Liver (tissue), 9 donors: ENCODE data around the gene KLHDC3. TPM values are rescaled to one million over a fixed set of nuclear protein-coding genes. Genes with fewer than 3 reads are reported as not detected.

Experiments
- DNase-seq: peaks from one replicate; pipeline ENCODE4 v3.0.0-alpha.2; 2017; ENCODE audit warnings: low spot score
- H3K27ac ChIP-seq, 2 donors: one replicate each; pipeline ENCODE4 v1.7.0; 2013; ENCODE audit warnings: inconsistent platforms in 2 of 2, low read length in 2 of 2, control low read depth in 1 of 2, low read depth in 1 of 2, mild to moderate bottlenecking in 1 of 2
- H3K27me3 ChIP-seq, 4 donors: one replicate each; pipeline versions ENCODE4 v1.6.1 to v1.7.0; 2013; ENCODE audit warnings: low read length in 3 of 4, inconsistent platforms in 1 of 4, mild to moderate bottlenecking in 1 of 4, moderate library complexity in 1 of 4; ENCODE audit not compliant: control insufficient read depth in 4 of 4, insufficient read depth in 4 of 4
- H3K36me3 ChIP-seq, 4 donors: one replicate each; pipeline versions ENCODE4 v1.6.1 to v1.7.0; 2013; ENCODE audit warnings: low read length in 3 of 4, mild to moderate bottlenecking in 3 of 4, low read depth in 1 of 4, moderate library complexity in 1 of 4; ENCODE audit not compliant: control insufficient read depth in 4 of 4, insufficient read depth in 3 of 4
- H3K4me1 ChIP-seq, 4 donors: one replicate each; pipeline versions ENCODE4 v1.6.1 to v1.7.0; 2013; ENCODE audit warnings: low read length in 3 of 4, mild to moderate bottlenecking in 3 of 4, moderate library complexity in 1 of 4; ENCODE audit not compliant: control insufficient read depth in 4 of 4, insufficient read depth in 4 of 4
- H3K4me3 ChIP-seq, 3 donors: one replicate each; pipeline versions ENCODE4 v1.6.1 to v1.7.0; 2013; ENCODE audit warnings: low read length in 3 of 3, control low read depth in 1 of 3, low read depth in 1 of 3, mild to moderate bottlenecking in 1 of 3
- H3K9ac ChIP-seq, 2 donors: one replicate each; pipeline ENCODE4 v1.7.0; 2013; ENCODE audit warnings: low read length in 2 of 2, mild to moderate bottlenecking in 2 of 2, moderate library complexity in 2 of 2, control low read depth in 1 of 2, low read depth in 1 of 2
- H3K9me3 ChIP-seq, 4 donors: one replicate each; pipeline versions ENCODE4 v1.6.1 to v1.7.0; 2013; ENCODE audit warnings: low read length in 3 of 4; ENCODE audit not compliant: control insufficient read depth in 4 of 4
- EGR1 ChIP-seq, 2 donors: IDR thresholded peaks; 2 replicates each; pipeline ENCODE4 v1.6.1; 2016 to 2018; ENCODE audit warnings: antibody characterized with exemption in 2 of 2, low read depth in 2 of 2
- FOXA2 ChIP-seq: IDR thresholded peaks from 2 replicates; pipeline ENCODE4 v1.6.1; 2016; ENCODE audit warnings: antibody characterized with exemption
- GABPA ChIP-seq, 2 donors: IDR thresholded peaks in 1 of 2; conservative IDR thresholded peaks in 1 of 2; 2 replicates each; pipeline ENCODE4 v1.6.1; 2016; ENCODE audit warnings: antibody characterized with exemption in 2 of 2, mild to moderate bottlenecking in 1 of 2, moderate library complexity in 1 of 2
- HNF4A ChIP-seq, 2 donors: conservative IDR thresholded peaks; 2 replicates each; pipeline ENCODE4 v1.6.1; 2016; ENCODE audit warnings: antibody characterized with exemption in 2 of 2, mild to moderate bottlenecking in 2 of 2
- NR2F2 ChIP-seq: IDR thresholded peaks from 2 replicates; pipeline ENCODE4 v1.6.1; 2016; ENCODE audit warnings: antibody characterized with exemption
- RAD21 ChIP-seq, 2 donors: IDR thresholded peaks; 2 replicates each; pipeline ENCODE4 v1.6.1; 2016; ENCODE audit warnings: antibody characterized with exemption in 2 of 2, mild to moderate bottlenecking in 2 of 2
- RXRA ChIP-seq, 2 donors: IDR thresholded peaks; 2 replicates each; pipeline ENCODE4 v1.6.1; 2017 to 2018; ENCODE audit warnings: antibody characterized with exemption in 2 of 2, mild to moderate bottlenecking in 1 of 2
- TAF1 ChIP-seq: conservative IDR thresholded peaks from 2 replicates; pipeline ENCODE4 v1.6.1; 2016; ENCODE audit warnings: antibody characterized with exemption, mild to moderate bottlenecking
- YY1 ChIP-seq: IDR thresholded peaks from 2 replicates; pipeline ENCODE4 v1.6.1; 2016; ENCODE audit warnings: antibody characterized with exemption, mild to moderate bottlenecking
- WGBS: extraction: QIAGEN DNeasy Blood & Tissue Kit; methylation state at CpG from one replicate; pipeline ENCODE4 v1.1.7; 2013; 5-methylcytosine and 5-hydroxymethylcytosine counted together
- polyA plus RNA-seq, 2 donors: library from polyadenylated mRNA; stranded (reverse) in 1 of 2; unstranded in 1 of 2; fragments of 200-250 nt in 1 of 2; fragments of >200 nt in 1 of 2; fragmentation: Nextera tagmentation in 1 of 2; extraction: Ambion mirVana in 1 of 2; gene quantifications; one replicate each; pipeline versions ENCODE4 v1.2.1 to v1.2.3, GENCODE V29; 2013 to 2015
- total RNA-seq, 2 donors: library from RNA; depleted of rRNA; stranded (reverse); fragments of >200 nt; gene quantifications; one replicate each; pipeline ENCODE4 v1.2.3, GENCODE V29; 2014
- TF ChIP-seq, protein P1 (sequence below): IDR thresholded peaks from 2 replicates; pipeline ENCODE4 v1.6.1; 2016; ENCODE audit warnings: antibody characterized with exemption
- TF ChIP-seq, protein P2 (sequence below): fragments of 150-350 bp; IDR thresholded peaks from 2 replicates; pipeline ENCODE4 v1.5.1; 2017; ENCODE audit warnings: improper control_type of control experiment, low read depth, low read length; ENCODE audit not compliant: missing input control
- TF ChIP-seq, protein P3 (sequence below): IDR thresholded peaks from 2 replicates; pipeline ENCODE4 v1.6.1; 2016; ENCODE audit warnings: antibody characterized with exemption
- donor health status: healthy.
- donor health status: healthy.
- donor health status: healthy.
- donor health status: healthy.
- donor health status: healthy.

KLHDC3 gene
- total and polyA plus RNA-seq, 4 donors = 30.9 to 66.5 (median 50.6) TPM

DNA sequence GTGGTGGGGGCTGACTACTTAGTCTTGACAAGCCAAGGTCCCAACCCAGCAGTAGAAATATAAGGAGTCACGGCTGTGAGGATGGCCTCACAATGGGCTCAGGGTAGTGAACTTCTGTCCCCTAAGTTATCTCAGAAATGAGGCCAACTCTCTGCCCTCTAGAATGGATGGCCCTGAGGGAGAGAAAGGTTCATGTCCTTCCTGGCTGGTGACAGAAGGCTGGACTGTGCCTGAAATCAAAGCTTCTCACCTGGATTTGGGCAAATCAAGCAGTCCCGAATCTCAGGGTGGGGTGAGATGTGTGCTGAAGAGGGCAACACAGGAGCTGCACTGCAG lies 20.1 kb downstream of the KLHDC3 start:
- TF ChIP-seq, protein P1, sequence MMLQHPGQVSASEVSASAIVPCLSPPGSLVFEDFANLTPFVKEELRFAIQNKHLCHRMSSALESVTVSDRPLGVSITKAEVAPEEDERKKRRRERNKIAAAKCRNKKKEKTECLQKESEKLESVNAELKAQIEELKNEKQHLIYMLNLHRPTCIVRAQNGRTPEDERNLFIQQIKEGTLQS = no peak
- TF ChIP-seq RAD21 (IDR thresholded peaks at IDR 0.05) (no peak), TAF1 (no peak), RXRA (IDR thresholded peaks at IDR 0.05) (no peak), EGR1 (IDR thresholded peaks at IDR 0.05; ENCODE audit: low read depth in 2 of 2) (no peak), FOXA2 (no peak)
- no peak overlapping the region for H3K27ac ChIP-seq
- no peaks in the 10 kb centered on the region for H3K9me3 ChIP-seq
- no peak overlapping the region for H3K4me3 ChIP-seq
- no peaks in the 10 kb centered on the region for H3K27me3 ChIP-seq
- peaks cover 2 to 12% (median 8%) of the 10 kb centered on the region in 4 donors for H3K4me1 ChIP-seq
- H3K36me3 ChIP-seq = peaks cover 5 to 54% (median 40%) of the 10 kb centered on the region in 4 donors
- 94% methylated on average over 2 of the region's 2 CpGs for WGBS
- no peak overlapping the region for H3K9ac ChIP-seq
- no peak for DNase-seq

DNA sequence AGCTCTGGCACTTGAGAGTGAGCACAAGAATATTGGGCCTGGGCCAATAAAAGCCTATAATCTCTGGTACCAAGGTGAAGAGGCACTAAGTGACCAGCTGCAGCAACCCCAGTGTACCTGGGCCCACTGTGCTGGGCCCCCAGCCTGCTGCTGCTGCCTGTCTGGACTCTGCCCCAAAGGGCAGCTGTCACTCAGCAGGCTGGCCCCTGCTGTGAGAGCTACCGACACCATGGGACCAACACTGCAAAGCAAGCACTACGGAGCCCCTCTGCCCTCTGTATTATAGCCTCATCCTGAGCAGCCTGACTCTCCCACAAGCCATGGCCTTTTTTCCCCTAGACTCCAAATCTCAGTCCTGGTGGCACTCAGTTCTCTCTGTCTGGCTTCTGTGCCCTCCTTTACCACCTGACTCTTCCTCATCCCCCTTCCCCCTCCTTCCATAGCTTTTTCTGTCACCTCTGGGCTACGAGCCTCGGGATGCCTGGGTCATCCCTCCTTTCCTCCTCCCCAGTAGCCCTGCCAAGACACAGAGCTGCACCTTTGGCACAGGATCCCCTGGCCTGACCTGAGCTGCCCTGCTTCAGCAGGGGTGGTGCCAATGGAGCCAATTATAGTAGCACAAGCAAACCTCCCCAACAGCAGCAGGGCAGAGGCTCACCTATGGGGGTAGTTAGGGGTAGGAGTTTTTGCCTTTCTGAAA lies 21.6 kb downstream of the KLHDC3 start:
- Histone ChIP-seq H3K27ac (no peak overlapping the region), H3K4me1 (peaks cover 2 to 12% (median 8%) of the 10 kb centered on the region in 4 donors), H3K9ac (no peak overlapping the region), H3K9me3 (no peaks in the 10 kb centered on the region), H3K36me3 (peaks cover 0 to 51% (median 35%) of the 10 kb centered on the region in 4 donors), H3K27me3 (no peaks in the 10 kb centered on the region), H3K4me3 (no peak overlapping the region)
- TF ChIP-seq, protein P2, sequence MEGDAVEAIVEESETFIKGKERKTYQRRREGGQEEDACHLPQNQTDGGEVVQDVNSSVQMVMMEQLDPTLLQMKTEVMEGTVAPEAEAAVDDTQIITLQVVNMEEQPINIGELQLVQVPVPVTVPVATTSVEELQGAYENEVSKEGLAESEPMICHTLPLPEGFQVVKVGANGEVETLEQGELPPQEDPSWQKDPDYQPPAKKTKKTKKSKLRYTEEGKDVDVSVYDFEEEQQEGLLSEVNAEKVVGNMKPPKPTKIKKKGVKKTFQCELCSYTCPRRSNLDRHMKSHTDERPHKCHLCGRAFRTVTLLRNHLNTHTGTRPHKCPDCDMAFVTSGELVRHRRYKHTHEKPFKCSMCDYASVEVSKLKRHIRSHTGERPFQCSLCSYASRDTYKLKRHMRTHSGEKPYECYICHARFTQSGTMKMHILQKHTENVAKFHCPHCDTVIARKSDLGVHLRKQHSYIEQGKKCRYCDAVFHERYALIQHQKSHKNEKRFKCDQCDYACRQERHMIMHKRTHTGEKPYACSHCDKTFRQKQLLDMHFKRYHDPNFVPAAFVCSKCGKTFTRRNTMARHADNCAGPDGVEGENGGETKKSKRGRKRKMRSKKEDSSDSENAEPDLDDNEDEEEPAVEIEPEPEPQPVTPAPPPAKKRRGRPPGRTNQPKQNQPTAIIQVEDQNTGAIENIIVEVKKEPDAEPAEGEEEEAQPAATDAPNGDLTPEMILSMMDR = no peak
- TF ChIP-seq, protein P1 = no peak
- no peak for TF ChIP-seq GABPA (IDR thresholded peaks at IDR 0.05 in 1 of 2, conservative IDR thresholded peaks at IDR 0.05 in 1 of 2)
- DNase-seq = no peak
- WGBS = 39% methylated on average over 4 of the region's 4 CpGs

DNA sequence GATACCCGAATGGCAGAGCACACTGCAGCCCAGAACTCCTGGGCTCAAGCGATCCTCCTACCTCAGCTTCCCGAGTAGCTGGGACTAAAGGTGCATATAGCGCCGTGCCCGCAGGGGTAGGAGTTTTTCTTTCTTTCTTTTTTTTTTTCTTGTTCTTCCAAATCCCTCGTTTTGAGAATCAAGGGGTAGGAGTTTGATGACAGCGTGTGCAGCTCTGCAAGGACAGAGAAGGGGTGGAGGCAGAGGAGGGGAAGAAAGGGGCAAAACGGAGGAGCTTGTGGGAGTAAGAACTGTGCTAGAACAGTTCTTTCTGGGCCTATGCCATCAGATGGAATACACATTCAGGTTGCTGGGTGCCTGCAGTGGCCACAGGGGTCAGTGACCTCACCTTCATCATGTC lies 22.7 kb downstream of the KLHDC3 start:
- Histone ChIP-seq H3K9me3 (no peaks in the 10 kb centered on the region), H3K36me3 (peaks cover 0 to 52% (median 35%) of the 10 kb centered on the region in 4 donors), H3K4me3 (no peak overlapping the region), H3K27ac (no peak overlapping the region), H3K27me3 (no peaks in the 10 kb centered on the region), H3K9ac (no peak overlapping the region), H3K4me1 (peaks cover 2 to 12% (median 8%) of the 10 kb centered on the region in 4 donors)
- 92% methylated on average over 9 of the region's 9 CpGs for WGBS
- TF ChIP-seq, protein P1 = no peak
- TF ChIP-seq YY1 (no peak), RXRA (IDR thresholded peaks at IDR 0.05) (no peak), NR2F2 (no peak), HNF4A (conservative IDR thresholded peaks at IDR 0.05) (no peak)
- TF ChIP-seq, protein P3, sequence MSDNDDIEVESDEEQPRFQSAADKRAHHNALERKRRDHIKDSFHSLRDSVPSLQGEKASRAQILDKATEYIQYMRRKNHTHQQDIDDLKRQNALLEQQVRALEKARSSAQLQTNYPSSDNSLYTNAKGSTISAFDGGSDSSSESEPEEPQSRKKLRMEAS = no peak
- DNase-seq = no peak
